ENCODE data around the gene CALR3.
A peak's percentile ranks its signal among the peaks of the same experiment; 100 is the strongest.
"Not testable (repeated sequence)": the region's sequence is repeated elsewhere in the genome, so short reads cannot be mapped to it uniquely, and the experiment has no call there.

The CALR3 gene

GRCh38 chr19:16457195-16457953, 38.6 kb downstream of the CALR3 start:
- peak; percentile 72 for DNase-seq (ENCODE audit: low spot score)

GRCh38 chr19:16456652-16457194, 39.2 kb downstream of the CALR3 start:
- DNase-seq (ENCODE audit: low spot score) = no peak

GRCh38 chr19:16455489-16455888, 40.5 kb downstream of the CALR3 start:
- no peak for DNase-seq (ENCODE audit: low spot score)

GRCh38 chr19:16454351-16454918, 41.5 kb downstream of the CALR3 start:
- DNase-seq (ENCODE audit: low spot score) = no peak

GRCh38 chr19:16452325-16452724, 43.6 kb downstream of the CALR3 start:
- DNase-seq (ENCODE audit: low spot score) = no peak

- no peak for DNase-seq (ENCODE audit: low spot score)
These were observed 46.5 kb downstream of the CALR3 start for GRCh38 chr19:16449330-16449961.

GRCh38 chr19:16448872-16449271, 47.1 kb downstream of the CALR3 start:
- DNase-seq (ENCODE audit: low spot score) = not testable (repeated sequence)

GRCh38 chr19:16446724-16447368, 49.1 kb downstream of the CALR3 start:
- DNase-seq (ENCODE audit: low spot score) = peak; percentile 64

- no peak for DNase-seq (ENCODE audit: low spot score)
These were observed 49.8 kb downstream of the CALR3 start for GRCh38 chr19:16446108-16446723.

- DNase-seq (ENCODE audit: low spot score) = peak; percentile 36
These were observed 50.5 kb downstream of the CALR3 start for GRCh38 chr19:16445238-16446107.

GRCh38 chr19:16444269-16444600, 51.7 kb downstream of the CALR3 start:
- DNase-seq (ENCODE audit: low spot score) = no peak

GRCh38 chr19:16442386-16443276, 53.3 kb downstream of the CALR3 start:
- DNase-seq (ENCODE audit: low spot score) = no peak

GRCh38 chr19:16441661-16442162, 54.3 kb downstream of the CALR3 start:
- DNase-seq (ENCODE audit: low spot score) = no peak

GRCh38 chr19:16436780-16437332, 59.1 kb downstream of the CALR3 start:
- DNase-seq (ENCODE audit: low spot score) = no peak

- DNase-seq (ENCODE audit: low spot score) = no peak
These were observed 59.8 kb downstream of the CALR3 start for GRCh38 chr19:16435999-16436650.

GRCh38 chr19:16435238-16435917, 60.6 kb downstream of the CALR3 start:
- peak; percentile 84 for DNase-seq (ENCODE audit: low spot score)

GRCh38 chr19:16433986-16434385, 62.0 kb downstream of the CALR3 start:
- no peak for DNase-seq (ENCODE audit: low spot score)

- no peak for DNase-seq (ENCODE audit: low spot score)
These were observed 66.2 kb downstream of the CALR3 start for GRCh38 chr19:16429759-16430091.
